Upper lobe of right lung (tissue), 1 donor: ENCODE results near the gene JAM3. TPM values are rescaled to one million over a fixed set of nuclear protein-coding genes. Genes with fewer than 3 reads are reported as not detected.

Experiments used
- ATAC-seq: fragments of 200-7000 bp; cut with Tn5 transposase; one replicate; pipeline ENCODE4 v1.9.1; 2020; ENCODE audit warnings: mild to moderate bottlenecking, moderate library complexity
- DNase-seq: peaks from one replicate; pipeline ENCODE4 v3.0.0-alpha.2; 2020
- H3K27ac ChIP-seq: fragments of 200-600 bp; one replicate; pipeline ENCODE4 v1.8.0; 2022
- H3K27me3 ChIP-seq: fragments of 200-600 bp; one replicate; pipeline ENCODE4 v1.8.0; 2022; ENCODE audit warnings: mild to moderate bottlenecking
- H3K36me3 ChIP-seq: fragments of 200-600 bp; one replicate; pipeline ENCODE4 v1.8.0; 2022
- H3K4me1 ChIP-seq: fragments of 200-600 bp; one replicate; pipeline ENCODE4 v1.8.0; 2022
- H3K4me3 ChIP-seq: fragments of 200-600 bp; one replicate; pipeline ENCODE4 v1.8.0; 2022; ENCODE audit warnings: mild to moderate bottlenecking
- H3K9me3 ChIP-seq: fragments of 200-600 bp; one replicate; pipeline ENCODE4 v1.8.0; 2022
- CTCF ChIP-seq: fragments of 200-600 bp; IDR thresholded peaks from one replicate; pipeline ENCODE4 v1.8.0; 2022; ENCODE audit warnings: antibody characterized with exemption
- intact Hi-C: fragments of 100-400 bp; cut with DNase I; formaldehyde crosslinking; loops from one replicate; pipeline ENCODE4 v1.11.0; 2022
- total RNA-seq: library from RNA; stranded (reverse); fragmentation: NEBNext Ultra II Directional; extraction: Animal tissue kit (Norgen Biotek cat#: 25700); gene quantifications from one replicate; pipeline ENCODE4 v1.2.1, GENCODE V29; 2021
- donor health status: DM: no; HTN: yes; CAD: no; lungs with severe emphysema.

Gene JAM3
- total RNA-seq, 1 donor from 2014 or later = 26.9 TPM

GRCh38 chr11:134069426-134070341 lies 812 bp downstream of the JAM3 start:
- H3K36me3 ChIP-seq = no peaks in the 10 kb centered on the region
- peak overlapping the region; percentile 60 for H3K4me3 ChIP-seq
- peaks cover 4% of the 10 kb centered on the region for H3K4me1 ChIP-seq
- peak; percentile 57 for ATAC-seq
- H3K27me3 ChIP-seq = peaks cover 12% of the 10 kb centered on the region
- H3K9me3 ChIP-seq = no peaks in the 10 kb centered on the region
- intact Hi-C loops = no loop called here
- peak overlapping the region; percentile 69 for H3K27ac ChIP-seq
- TF ChIP-seq CTCF = no peak
- no peak for DNase-seq

DNA sequence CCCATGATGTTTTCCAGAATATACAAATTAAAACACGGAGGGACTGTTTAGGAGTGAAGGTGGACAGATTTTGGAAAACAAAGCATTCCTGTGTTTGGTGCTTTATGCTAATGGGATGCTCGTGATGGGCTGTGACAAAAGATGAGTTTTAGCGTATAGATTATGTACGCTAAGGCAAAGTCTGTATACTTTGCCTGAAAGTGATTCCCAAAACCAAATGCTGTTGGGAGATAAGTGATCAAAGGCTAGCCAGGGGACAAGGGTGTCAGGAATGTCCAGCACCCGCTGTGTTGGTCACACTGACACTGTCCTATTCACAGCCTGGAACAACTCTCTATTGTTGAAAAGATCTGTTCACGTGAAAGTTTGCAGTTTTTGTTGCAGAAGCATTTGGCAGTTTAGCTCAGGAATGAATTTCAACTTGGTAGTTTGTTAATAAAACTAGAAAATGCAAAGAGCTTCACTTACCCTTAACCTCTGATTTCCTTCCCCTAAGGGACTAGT lies 1.5 kb downstream of the JAM3 start:
- no peak for DNase-seq
- intact Hi-C loops = no loop called here
- Histone ChIP-seq H3K36me3 (no peaks in the 10 kb centered on the region), H3K27ac (no peak overlapping the region), H3K4me1 (peaks cover 4% of the 10 kb centered on the region), H3K9me3 (no peaks in the 10 kb centered on the region), H3K4me3 (no peak overlapping the region), H3K27me3 (peaks cover 12% of the 10 kb centered on the region)
- no peak for TF ChIP-seq CTCF
- no peak for ATAC-seq

- intact Hi-C loops = no loop called here
- peaks cover 4% of the 10 kb centered on the region for H3K4me1 ChIP-seq
- no peaks in the 10 kb centered on the region for H3K36me3 ChIP-seq
- H3K9me3 ChIP-seq = no peaks in the 10 kb centered on the region
- H3K27ac ChIP-seq = no peak overlapping the region
- DNase-seq = no peak
- H3K4me3 ChIP-seq = no peak overlapping the region
- ATAC-seq = no peak
- no peak for TF ChIP-seq CTCF
- H3K27me3 ChIP-seq = peaks cover 7% of the 10 kb centered on the region
Observed at GRCh38 chr11:134071306-134071705, 2.4 kb downstream of the JAM3 start.

DNA sequence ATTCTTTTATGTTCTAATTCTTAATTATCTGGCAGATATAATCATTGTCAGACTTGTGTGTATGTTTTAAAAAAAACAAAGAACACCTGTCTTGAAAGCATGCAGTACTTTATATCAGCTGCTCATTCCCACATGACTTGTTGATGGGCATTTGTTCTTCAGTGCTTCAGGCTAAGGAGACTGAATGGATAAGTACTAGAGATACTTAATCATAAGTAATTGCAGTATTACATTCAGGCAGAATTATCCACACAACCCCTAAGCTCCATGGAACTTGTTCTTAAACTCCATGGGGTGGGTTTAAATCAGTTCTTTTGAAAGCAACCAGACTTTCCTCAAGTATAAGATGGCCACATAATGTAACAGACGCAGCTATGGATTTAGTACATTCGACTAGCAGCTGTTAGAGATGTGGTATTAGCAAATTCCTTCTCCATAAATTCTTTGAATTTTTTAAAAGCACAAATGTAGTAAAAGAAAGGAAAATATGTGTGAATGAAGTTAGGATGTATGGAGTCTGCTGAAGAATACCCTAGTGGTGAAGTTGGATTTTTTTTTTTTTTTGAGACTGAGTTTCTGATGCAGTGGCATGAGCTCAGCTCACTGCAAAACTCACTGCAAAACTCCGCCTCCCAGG lies 3.0 kb downstream of the JAM3 start:
- H3K4me3 ChIP-seq = no peak overlapping the region
- H3K27me3 ChIP-seq = peaks cover 7% of the 10 kb centered on the region
- TF ChIP-seq CTCF = no peak
- intact Hi-C loops = no loop called here
- peaks cover 4% of the 10 kb centered on the region for H3K4me1 ChIP-seq
- no peaks in the 10 kb centered on the region for H3K9me3 ChIP-seq
- DNase-seq = no peak
- no peak for ATAC-seq
- no peaks in the 10 kb centered on the region for H3K36me3 ChIP-seq
- no peak overlapping the region for H3K27ac ChIP-seq

- TF ChIP-seq CTCF = no peak
- DNase-seq (no peak), ATAC-seq (no peak)
- no peaks in the 10 kb centered on the region for H3K36me3 ChIP-seq
- intact Hi-C loops = no loop called here
- peaks cover 7% of the 10 kb centered on the region for H3K27me3 ChIP-seq
- no peak overlapping the region for H3K27ac ChIP-seq
- no peak overlapping the region for H3K4me3 ChIP-seq
- H3K9me3 ChIP-seq = no peaks in the 10 kb centered on the region
- peaks cover 4% of the 10 kb centered on the region for H3K4me1 ChIP-seq
Observed at GRCh38 chr11:134072844-134073243, 4.0 kb downstream of the JAM3 start.
